PC-9 (cell line): ENCODE results near the gene DNMBP. TPM values are rescaled to one million over a fixed set of nuclear protein-coding genes. Genes with fewer than 3 reads are reported as not detected.
A peak's percentile ranks its signal among the peaks of the same experiment; 100 is the strongest.

ENCODE experiments used
- BruUV-seq: library from RNA; stranded (reverse); fragments of 400-500 nt; replicated peaks from 2 replicates; lab custom pipeline; 2021; lab: Mats Ljungman, UMichigan
- CTCF ChIA-PET: fragments of 300-600 bp; sonication (Branson Sonifier 250); formaldehyde crosslinking; loops from one replicate; lab custom pipeline; 2022; ENCODE audit warnings: antibody characterized with exemption; lab: Charles Lee
- POLR2A ChIA-PET: fragments of 300-600 bp; sonication (Branson Sonifier 250); formaldehyde crosslinking; loops from one replicate; lab custom pipeline; 2022; ENCODE audit warnings: antibody characterized with exemption; ENCODE audit not compliant: unreplicated experiment; lab: Charles Lee
- DNase-seq, 2 experiments: peaks; one replicate each; pipeline versions ENCODE4 v3.0.0 to v3.0.0-alpha.2; 2015 to 2022; ENCODE audit warnings: mixed read lengths in 1 of 2
- H2AFZ ChIP-seq: fragments of 200-600 bp; sonication (generic); 2 replicates; pipeline ENCODE4 v1.8.1; 2017; ENCODE audit warnings: antibody characterized with exemption
- H3F3A ChIP-seq: fragments of 200-600 bp; sonication (generic); 2 replicates; pipeline ENCODE4 v1.8.1; 2017; ENCODE audit warnings: antibody characterized with exemption, mild to moderate bottlenecking, low read depth; ENCODE audit not compliant: insufficient read depth
- H3K27ac ChIP-seq: fragments of 200-600 bp; sonication (generic); 2 replicates; pipeline ENCODE4 v1.6.1; 2016; ENCODE audit warnings: mixed run types
- H3K27me3 ChIP-seq: fragments of 200-600 bp; sonication (generic); 2 replicates; pipeline ENCODE4 v1.6.1; 2016; ENCODE audit warnings: low read depth, mixed run types; ENCODE audit not compliant: insufficient read depth
- H3K36me3 ChIP-seq: fragments of 200-600 bp; sonication (generic); 2 replicates; pipeline ENCODE4 v1.6.1; 2016; ENCODE audit warnings: low read depth, mixed run types
- H3K4me1 ChIP-seq: fragments of 200-600 bp; sonication (generic); replicated peaks from 2 replicates; pipeline ENCODE4 v1.6.1; 2016; ENCODE audit warnings: mixed run types; ENCODE audit not compliant: insufficient read depth
- H3K4me2 ChIP-seq: fragments of 200-600 bp; sonication (generic); 2 replicates; pipeline ENCODE4 v1.6.1; 2017; ENCODE audit warnings: mixed run types
- H3K4me3 ChIP-seq: fragments of 200-600 bp; sonication (generic); 2 replicates; pipeline ENCODE4 v1.6.1; 2016; ENCODE audit warnings: mixed run types
- H3K79me2 ChIP-seq: fragments of 200-600 bp; sonication (generic); 2 replicates; pipeline ENCODE4 v1.6.1; 2017; ENCODE audit warnings: low read depth, mixed run types
- H3K9me2 ChIP-seq: fragments of 200-600 bp; sonication (generic); 2 replicates; pipeline ENCODE4 v1.8.1; 2017; ENCODE audit warnings: mild to moderate bottlenecking; ENCODE audit not compliant: insufficient read depth
- H3K9me3 ChIP-seq: fragments of 200-600 bp; sonication (generic); 2 replicates; pipeline ENCODE4 v1.8.1; 2016; ENCODE audit warnings: low read depth; ENCODE audit not compliant: insufficient read depth
- H4K20me1 ChIP-seq: fragments of 200-600 bp; sonication (generic); 2 replicates; pipeline ENCODE4 v1.8.1; 2017; ENCODE audit not compliant: insufficient read depth
- EZH2 ChIP-seq: fragments of 200-600 bp; sonication (generic); IDR thresholded peaks from 2 replicates; pipeline ENCODE4 v1.8.0; 2017; ENCODE audit warnings: antibody characterized with exemption, low read depth
- intact Hi-C: fragments of 100-400 bp; cut with micrococcal nuclease; formaldehyde crosslinking; loops from one replicate; pipeline ENCODE4 v1.10.0; 2022; ENCODE audit not compliant: unreplicated experiment
- total RNA-seq: library from RNA; stranded (reverse); gene quantifications from 2 replicates; pipeline ENCODE4 v1.2.3, GENCODE V29; 2021
- TF ChIP-seq, protein P1 (sequence below): fragments of 200-600 bp; sonication (generic); conservative IDR thresholded peaks from 2 replicates; pipeline ENCODE4 v1.6.1; 2017; ENCODE audit warnings: mixed run types, antibody characterized with exemption, mild to moderate bottlenecking, moderate library complexity

The DNMBP gene
- total RNA-seq, 1 experiment from 2014 or later: 14.9 TPM

DNA sequence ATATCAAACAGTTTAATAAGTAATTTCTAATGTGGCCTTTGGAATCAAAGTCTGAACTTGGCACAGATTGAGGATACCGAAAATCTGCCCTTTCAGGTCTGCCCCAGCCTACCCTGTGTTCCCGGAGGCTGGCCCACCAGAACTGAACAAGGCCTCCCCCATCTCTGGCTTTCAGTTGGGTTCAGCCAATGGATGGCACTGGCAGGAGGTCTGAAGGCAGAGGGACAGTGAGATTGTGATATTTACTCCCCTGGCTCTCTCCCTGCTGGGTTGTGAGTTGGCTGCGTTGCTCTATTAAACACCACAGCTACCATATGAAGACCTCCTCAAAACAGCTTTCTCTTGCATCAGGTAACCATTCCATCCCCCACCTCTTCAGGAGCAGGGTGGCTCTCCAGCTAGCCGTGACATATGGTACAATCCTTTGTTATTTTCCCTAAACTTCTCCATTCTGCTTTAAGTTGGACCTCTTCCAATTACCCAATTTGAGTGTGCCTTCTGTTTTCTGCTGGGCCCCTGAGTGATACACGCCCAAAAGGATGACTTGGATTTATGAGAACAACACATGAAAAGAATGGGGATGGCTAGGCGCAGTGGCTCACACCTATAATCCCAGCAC, 28.1 kb downstream of the DNMBP start:
- Histone ChIP-seq H3K36me3 (no peaks in the 10 kb centered on the region), H4K20me1 (no peaks in the 10 kb centered on the region), H3K4me2 (no peak overlapping the region), H3K4me3 (no peak overlapping the region), H2AFZ (no peak overlapping the region), H3F3A (peaks cover 13% of the 10 kb centered on the region; the same call in 1 of the 2 replicates), H3K4me1 (peaks cover 17% of the 10 kb centered on the region), H3K79me2 (peaks cover 73% of the 10 kb centered on the region), H3K27ac (no peak overlapping the region), H3K9me2 (no peaks in the 10 kb centered on the region), H3K9me3 (no peaks in the 10 kb centered on the region), H3K27me3 (no peaks in the 10 kb centered on the region)
- intact Hi-C loops: no loop called here
- no TSS peak for BruUV-seq
- ChIA-PET POLR2A (no interaction called here), CTCF (no interaction called here)
- no peak for DNase-seq
- no peak for TF ChIP-seq EZH2
- TF ChIP-seq, protein P1, sequence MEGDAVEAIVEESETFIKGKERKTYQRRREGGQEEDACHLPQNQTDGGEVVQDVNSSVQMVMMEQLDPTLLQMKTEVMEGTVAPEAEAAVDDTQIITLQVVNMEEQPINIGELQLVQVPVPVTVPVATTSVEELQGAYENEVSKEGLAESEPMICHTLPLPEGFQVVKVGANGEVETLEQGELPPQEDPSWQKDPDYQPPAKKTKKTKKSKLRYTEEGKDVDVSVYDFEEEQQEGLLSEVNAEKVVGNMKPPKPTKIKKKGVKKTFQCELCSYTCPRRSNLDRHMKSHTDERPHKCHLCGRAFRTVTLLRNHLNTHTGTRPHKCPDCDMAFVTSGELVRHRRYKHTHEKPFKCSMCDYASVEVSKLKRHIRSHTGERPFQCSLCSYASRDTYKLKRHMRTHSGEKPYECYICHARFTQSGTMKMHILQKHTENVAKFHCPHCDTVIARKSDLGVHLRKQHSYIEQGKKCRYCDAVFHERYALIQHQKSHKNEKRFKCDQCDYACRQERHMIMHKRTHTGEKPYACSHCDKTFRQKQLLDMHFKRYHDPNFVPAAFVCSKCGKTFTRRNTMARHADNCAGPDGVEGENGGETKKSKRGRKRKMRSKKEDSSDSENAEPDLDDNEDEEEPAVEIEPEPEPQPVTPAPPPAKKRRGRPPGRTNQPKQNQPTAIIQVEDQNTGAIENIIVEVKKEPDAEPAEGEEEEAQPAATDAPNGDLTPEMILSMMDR: no peak

DNA sequence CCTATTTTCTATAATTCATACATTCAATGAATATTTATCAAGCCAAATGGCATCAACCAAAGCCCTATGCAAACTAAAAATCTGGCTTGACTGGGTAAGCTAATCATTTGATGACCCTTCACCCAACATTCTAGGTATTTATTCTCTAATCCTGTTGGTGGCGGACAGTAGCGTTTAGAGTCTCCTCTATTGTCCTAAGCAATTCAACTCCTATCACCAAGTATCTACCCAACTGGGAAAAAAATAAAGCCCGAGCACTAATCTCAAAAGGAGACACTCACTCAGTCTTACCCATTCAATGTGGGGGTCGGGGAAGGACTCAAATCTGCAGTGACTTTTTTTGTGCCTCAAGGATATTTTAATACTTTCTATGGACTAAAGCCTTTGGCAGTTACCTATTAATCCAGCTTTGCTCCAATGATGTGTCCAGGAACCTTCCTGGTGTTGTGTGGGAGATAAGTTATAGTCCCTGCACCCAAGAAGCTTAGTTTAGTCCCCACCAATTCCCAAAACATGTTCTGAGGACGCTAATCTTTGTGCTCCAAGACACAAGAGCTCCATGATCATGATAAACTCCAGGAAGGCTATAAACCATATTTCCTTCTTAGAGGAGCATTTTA, 30.6 kb downstream of the DNMBP start:
- H3K36me3 ChIP-seq: no peaks in the 10 kb centered on the region
- H4K20me1 ChIP-seq: no peaks in the 10 kb centered on the region
- no peaks in the 10 kb centered on the region for H3K9me2 ChIP-seq
- TF ChIP-seq EZH2: no peak
- TF ChIP-seq, protein P1: no peak
- peaks cover 26% of the 10 kb centered on the region for H3K4me1 ChIP-seq
- H2AFZ ChIP-seq: no peak overlapping the region
- no peak for DNase-seq
- no peaks in the 10 kb centered on the region for H3K9me3 ChIP-seq
- ChIA-PET CTCF (no interaction called here), POLR2A (interaction anchor here (0.7 kb wide), 1 partner anchor 27 kb away, joined by 6 read pairs; no protein-coding TSS in a partner anchor)
- H3K27ac ChIP-seq: no peak overlapping the region
- no TSS peak for BruUV-seq
- H3F3A ChIP-seq: peaks cover 22% of the 10 kb centered on the region; the same call in 1 of the 2 replicates
- H3K79me2 ChIP-seq: peaks cover 76% of the 10 kb centered on the region
- intact Hi-C loops: loop anchor here (5.0 to 10.0 kb wide), 2 partner anchors 47 to 66 kb away; no protein-coding TSS in a partner anchor
- H3K4me2 ChIP-seq: no peak overlapping the region
- H3K27me3 ChIP-seq: no peaks in the 10 kb centered on the region
- H3K4me3 ChIP-seq: no peak overlapping the region

DNA sequence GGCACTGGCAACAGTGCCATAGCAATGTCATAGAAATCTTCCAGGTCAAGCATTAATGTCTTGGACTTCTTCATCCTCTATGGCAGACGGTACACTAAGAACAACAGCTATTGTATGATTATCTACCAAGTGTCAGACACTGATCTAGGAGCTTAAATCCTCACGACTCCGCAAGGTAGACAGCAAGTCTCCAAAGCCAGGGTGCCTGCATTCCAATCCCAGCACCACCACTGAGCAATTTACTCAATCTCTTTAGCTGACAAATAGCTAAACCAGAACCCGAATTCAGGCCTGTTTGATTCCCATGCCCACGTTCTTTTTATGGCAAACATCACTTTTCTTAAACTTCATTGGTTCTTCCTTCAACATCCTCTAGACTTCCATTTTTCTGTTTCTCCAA, 31.8 kb downstream of the DNMBP start:
- H3K9me3 ChIP-seq: no peaks in the 10 kb centered on the region
- H3K9me2 ChIP-seq: no peaks in the 10 kb centered on the region
- peaks cover 22% of the 10 kb centered on the region; the same call in 1 of the 2 replicates for H3F3A ChIP-seq
- H3K4me1 ChIP-seq: peaks cover 26% of the 10 kb centered on the region
- H3K4me3 ChIP-seq: no peak overlapping the region
- no TSS peak for BruUV-seq
- no peaks in the 10 kb centered on the region for H3K36me3 ChIP-seq
- peak overlapping the region; percentile 89 for H3K27ac ChIP-seq
- H3K27me3 ChIP-seq: no peaks in the 10 kb centered on the region
- no peak for DNase-seq
- ChIA-PET CTCF (interaction anchor here (1.0 to 1.4 kb wide), 2 partner anchors 11 to 30 kb away, joined by 3 to 4 read pairs; no protein-coding TSS in a partner anchor), POLR2A (no interaction called here)
- TF ChIP-seq EZH2: no peak
- TF ChIP-seq, protein P1: no peak
- H4K20me1 ChIP-seq: no peaks in the 10 kb centered on the region
- intact Hi-C loops: loop anchor here (2.0 to 10.0 kb wide), 3 partner anchors 29 to 67 kb away; no protein-coding TSS in a partner anchor
- H3K79me2 ChIP-seq: peaks cover 74% of the 10 kb centered on the region
- H3K4me2 ChIP-seq: peak overlapping the region; percentile 73
- H2AFZ ChIP-seq: no peak overlapping the region
